K562 (cell line): Measurements from ENCODE around the gene MEIS2. TPM values are rescaled to one million over a fixed set of nuclear protein-coding genes. Genes with fewer than 3 reads are reported as not detected.

Experiments
- ATAC-seq: fragments of 200-7000 bp; cut with Tn5 transposase; 3 replicates; pipeline ENCODE4 v1.9.1; 2020; ENCODE audit warnings: moderate library complexity
- BruUV-seq: library from RNA; stranded (reverse); fragments of 400-500 nt; replicated peaks from 2 replicates; lab custom pipeline; 2021; lab: Mats Ljungman, UMichigan
- CTCF ChIA-PET: fragments of 300-600 bp; formaldehyde crosslinking; extraction: SDS; loops from one replicate; lab custom pipeline; 2021; ENCODE audit warnings: low intra/inter-chr PET ratio; lab: Yijun Ruan, JAX
- POLR2A ChIA-PET: fragments of 300-600, 350-650 bp; sonication (Branson Sonifier 250); formaldehyde crosslinking; extraction: SDS; loops from one replicate; lab custom pipeline; 2021; ENCODE audit warnings: antibody characterized with exemption, inconsistent platforms; lab: Yijun Ruan, JAX
- DNase-seq, 4 experiments: peaks; one replicate each; pipeline versions ENCODE4 v3.0.0 to v3.0.0-alpha.2; 2011 to 2018; ENCODE audit warnings: low spot score in 3 of 4, mixed read lengths in 3 of 4; ENCODE audit errors: extremely low read depth in 1 of 4
- FAIRE-seq: peaks from 2 replicates; lab custom pipeline; 2011; peaks lifted over from hg19 to GRCh38; lab: Jason Lieb, UNC
- H2AFZ ChIP-seq: 2 replicates; pipeline ENCODE4 v1.6.0; 2011; ENCODE audit warnings: low read depth, low read length, control low read depth, inconsistent platforms
- H3K27ac ChIP-seq: fragments of 200-600 bp; 3 replicates; pipeline ENCODE4 v1.8.0; 2011; ENCODE audit warnings: low read depth, mild to moderate bottlenecking, control low read depth, inconsistent platforms, low read length, moderate library complexity, mixed read lengths; ENCODE audit errors: extremely low read depth
- H3K27me3 ChIP-seq, 2 experiments: fragments of 300-600 bp in 1 of 2; 2 replicates in 1 of 2; 3 replicates in 1 of 2; pipeline versions ENCODE4 v1.6.0 to v1.8.0; 2011; ENCODE audit warnings: inconsistent platforms in 2 of 2, low read length in 2 of 2, mild to moderate bottlenecking in 1 of 2, mixed read lengths in 1 of 2, moderate library complexity in 1 of 2; ENCODE audit not compliant: control insufficient read depth in 2 of 2, insufficient read depth in 2 of 2
- H3K36me3 ChIP-seq: fragments of 300-600 bp; 3 replicates; pipeline ENCODE4 v1.8.0; 2011; ENCODE audit warnings: mild to moderate bottlenecking, low read length, inconsistent platforms; ENCODE audit not compliant: control insufficient read depth, insufficient read depth
- H3K4me1 ChIP-seq, 2 experiments: fragments of 200-600 bp in 1 of 2; replicated peaks in 1 of 2; 2 replicates in 1 of 2; 3 replicates in 1 of 2; pipeline versions ENCODE4 v1.5.1 to v1.8.0; 2011; ENCODE audit warnings: inconsistent platforms in 2 of 2, low read length in 2 of 2, mild to moderate bottlenecking in 1 of 2, mixed read lengths in 1 of 2, moderate library complexity in 1 of 2; ENCODE audit not compliant: control insufficient read depth in 2 of 2, insufficient read depth in 2 of 2
- H3K4me2 ChIP-seq: 2 replicates; pipeline ENCODE4 v1.6.1; 2011; ENCODE audit warnings: low read length, control low read depth, inconsistent platforms, mixed read lengths; ENCODE audit not compliant: insufficient read depth
- H3K4me3 ChIP-seq: fragments of 200-600 bp; sonication (generic), shearing (Covaris generic); 2 replicates; pipeline ENCODE4 v1.5.1; 2016; ENCODE audit warnings: control low read depth, inconsistent platforms
- H3K79me2 ChIP-seq: fragments of 200-600 bp; 3 replicates; pipeline ENCODE4 v1.8.0; 2011; ENCODE audit warnings: low read length, inconsistent platforms; ENCODE audit not compliant: control insufficient read depth, insufficient read depth
- H3K9ac ChIP-seq, 2 experiments: 2 replicates each; pipeline versions ENCODE4 v1.6.0 to v1.6.1; 2011; ENCODE audit warnings: low read depth in 2 of 2, low read length in 2 of 2, control low read depth in 1 of 2, inconsistent platforms in 1 of 2, mild to moderate bottlenecking in 1 of 2, mixed read lengths in 1 of 2; ENCODE audit not compliant: insufficient read depth in 1 of 2
- H3K9me1 ChIP-seq: one replicate; pipeline ENCODE4 v1.6.0; 2011; ENCODE audit warnings: inconsistent platforms, mild to moderate bottlenecking, low read length, moderate library complexity; ENCODE audit not compliant: control insufficient read depth, insufficient read depth
- H3K9me3 ChIP-seq: replicated peaks from 2 replicates; pipeline ENCODE4 v1.5.1; 2011; ENCODE audit warnings: low read depth, low read length, inconsistent platforms; ENCODE audit not compliant: control insufficient read depth, insufficient read depth
- H4K20me1 ChIP-seq: replicated peaks from 2 replicates; pipeline ENCODE4 v1.6.1; 2011; ENCODE audit warnings: low read length, inconsistent platforms, mixed read lengths; ENCODE audit not compliant: control insufficient read depth, insufficient read depth
- ARNT ChIP-seq, 2 experiments: fragments of 450-650 bp; IDR thresholded peaks; 2 replicates each; pipeline ENCODE4 v1.6.1; 2016; ENCODE audit warnings: mild to moderate bottlenecking in 1 of 2
- ATF3 ChIP-seq, 2 experiments: fragments of 450-650 bp in 1 of 2; sonication (generic) in 1 of 2; formaldehyde crosslinking in 1 of 2; IDR thresholded peaks in 1 of 2; conservative IDR thresholded peaks in 1 of 2; 2 replicates each; pipeline versions ENCODE4 v1.6.1 to v1.8.1; 2016 to 2023; ENCODE audit warnings: mild to moderate bottlenecking in 2 of 2, moderate library complexity in 2 of 2, inconsistent platforms in 1 of 2, missing genetic modification reagents in 1 of 2
- HMG20B ChIP-seq: fragments of 250-450 bp; sonication (Bioruptor Pico); IDR thresholded peaks from 2 replicates; pipeline ENCODE4 v1.5.0; 2021; ENCODE audit warnings: mild to moderate bottlenecking
- MECOM ChIP-seq: fragments of 250-450 bp; sonication (Bioruptor Pico); IDR thresholded peaks from 2 replicates; pipeline ENCODE4 v1.8.0; 2022; ENCODE audit warnings: inconsistent platforms
- RBM17 ChIP-seq: fragments of 200-400 bp; formaldehyde crosslinking; IDR thresholded peaks from 2 replicates; pipeline ENCODE4 v1.6.1; 2017; ENCODE audit warnings: low read depth, mild to moderate bottlenecking, low read length, borderline replicate concordance
- ZNF24 ChIP-seq: fragments of 450-650 bp; IDR thresholded peaks from 2 replicates; pipeline ENCODE4 v1.6.1; 2016
- WGBS: fragments of 100-300 bp; shearing (Covaris generic); methylation state at CpG from one replicate; pipeline ENCODE4 v1.1.6; 2016; ENCODE audit warnings: low coverage, mixed read lengths; ENCODE audit not compliant: insufficient coverage; ENCODE audit errors: missing lambda C conversion rate; 5-methylcytosine and 5-hydroxymethylcytosine counted together
- in situ Hi-C: fragments of 300-500 bp; cut with MboI; formaldehyde crosslinking; loops from 4 replicates; pipeline ENCODE4 v1.15.0; 2018; ENCODE audit warnings: inconsistent platforms, mixed read lengths
- intact Hi-C: fragments of 100-400 bp; cut with micrococcal nuclease; formaldehyde crosslinking; loops from 2 replicates; pipeline ENCODE4 v1.14.2; 2022
- polyA plus RNA-seq, 8 experiments: library from polyadenylated mRNA; depleted of rRNA in 4 of 8; stranded (reverse) in 5 of 8; unstranded in 3 of 8; fragments of >200 nt; fragmentation: Nextera tagmentation in 2 of 8; fragmentation: Illumina TruSeq in 1 of 8; extraction: Ambion mirVana in 2 of 8; extraction: Trizol in 1 of 8; gene quantifications; 2 replicates each; pipeline versions ENCODE4 v1.2.1 to v1.2.3, GENCODE V29; 2011 to 2014; ENCODE audit warnings: inconsistent platforms in 1 of 8, missing spikeins in 1 of 8
- total RNA-seq, 7 experiments: library from RNA; depleted of rRNA in 6 of 7; stranded (reverse); fragments of >200 nt in 6 of 7; fragmentation: Illumina TruSeq in 2 of 7; extraction: Trizol in 2 of 7; gene quantifications; 2 replicates each; pipeline versions ENCODE4 v1.2.1 to v1.2.3, GENCODE V29; 2011 to 2021; ENCODE audit warnings: low replicate concordance in 1 of 7
- TF ChIP-seq, protein P1 (sequence below): fragments of 250-450 bp; sonication (Bioruptor Pico); IDR thresholded peaks from 2 replicates; pipeline ENCODE4 v1.5.0; 2022; ENCODE audit warnings: mild to moderate bottlenecking
- TF ChIP-seq, protein P2 (sequence below): fragments of 250-450 bp; sonication (Bioruptor Pico); IDR thresholded peaks from 2 replicates; pipeline ENCODE4 v1.5.0; 2021

Gene MEIS2
- total and polyA plus RNA-seq, 9 of the 15 experiments (the other 6 are each of a cell fraction or from before 2014, with no cell fraction given): 7.5 to 64.2 (median 22.3) TPM

DNA sequence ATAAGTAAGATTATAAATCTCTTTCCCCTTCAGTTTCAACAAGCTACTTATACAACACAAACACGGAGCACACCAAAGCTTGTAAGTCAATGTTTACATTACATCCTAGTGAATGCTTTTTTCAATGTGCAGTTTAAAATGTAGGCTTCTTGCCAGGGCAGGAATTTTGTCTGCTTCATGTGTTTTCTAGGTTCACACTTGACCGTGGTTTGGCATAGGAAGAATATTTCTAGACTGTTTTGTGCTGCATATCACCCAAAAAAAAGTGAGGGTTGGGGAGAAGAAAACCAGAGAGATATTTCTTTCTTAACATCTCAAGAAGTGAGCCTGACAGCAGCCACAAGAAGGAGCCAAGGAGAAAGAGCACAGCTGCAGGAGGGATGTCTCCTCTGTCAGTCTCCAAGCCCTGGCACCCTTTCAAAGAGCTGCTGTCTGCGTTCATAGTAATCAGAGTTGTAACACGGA, 255.8 kb downstream of the MEIS2 start:
- Histone ChIP-seq H3K79me2 (no peaks in the 10 kb centered on the region), H3K27ac (no peak overlapping the region), H3K4me3 (no peak overlapping the region), H3K27me3 (peaks cover 0 to 3% of the 10 kb centered on the region in 2 experiments; a peak in 1 of 5 replicates), H3K9ac (no peak overlapping the region), H3K36me3 (no peaks in the 10 kb centered on the region), H4K20me1 (no peaks in the 10 kb centered on the region), H3K4me2 (no peak overlapping the region), H3K9me3 (no peaks in the 10 kb centered on the region), H2AFZ (no peak overlapping the region)
- ATAC-seq: no peak
- no peak for DNase-seq
- intact Hi-C loops (no loop called here), in situ Hi-C loops (no loop called here)
- WGBS: 0% methylated on average over 4 of the region's 4 CpGs
- ChIA-PET POLR2A (interaction anchor here (0.6 to 0.7 kb wide), 2 partner anchors 29 to 311 kb away, joined by 3 to 4 read pairs; no protein-coding TSS in a partner anchor), CTCF (no interaction called here)
- no peak for FAIRE-seq
- TF ChIP-seq ARNT (IDR thresholded peaks at IDR 0.05) (no peak), MECOM (no peak), ZNF24 (no peak), ATF3 (IDR thresholded peaks at IDR 0.05) (no peak), ATF3 (CRISPR knock-in tag; conservative IDR thresholded peaks at IDR 0.05) (no peak), HMG20B (CRISPR knock-in tag) (no peak), RBM17 (no peak)
- TF ChIP-seq, protein P1, sequence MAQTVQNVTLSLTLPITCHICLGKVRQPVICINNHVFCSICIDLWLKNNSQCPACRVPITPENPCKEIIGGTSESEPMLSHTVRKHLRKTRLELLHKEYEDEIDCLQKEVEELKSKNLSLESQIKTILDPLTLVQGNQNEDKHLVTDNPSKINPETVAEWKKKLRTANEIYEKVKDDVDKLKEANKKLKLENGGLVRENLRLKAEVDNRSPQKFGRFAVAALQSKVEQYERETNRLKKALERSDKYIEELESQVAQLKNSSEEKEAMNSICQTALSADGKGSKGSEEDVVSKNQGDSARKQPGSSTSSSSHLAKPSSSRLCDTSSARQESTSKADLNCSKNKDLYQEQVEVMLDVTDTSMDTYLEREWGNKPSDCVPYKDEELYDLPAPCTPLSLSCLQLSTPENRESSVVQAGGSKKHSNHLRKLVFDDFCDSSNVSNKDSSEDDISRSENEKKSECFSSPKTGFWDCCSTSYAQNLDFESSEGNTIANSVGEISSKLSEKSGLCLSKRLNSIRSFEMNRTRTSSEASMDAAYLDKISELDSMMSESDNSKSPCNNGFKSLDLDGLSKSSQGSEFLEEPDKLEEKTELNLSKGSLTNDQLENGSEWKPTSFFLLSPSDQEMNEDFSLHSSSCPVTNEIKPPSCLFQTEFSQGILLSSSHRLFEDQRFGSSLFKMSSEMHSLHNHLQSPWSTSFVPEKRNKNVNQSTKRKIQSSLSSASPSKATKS (CRISPR knock-in tag): no peak
- TF ChIP-seq, protein P2, sequence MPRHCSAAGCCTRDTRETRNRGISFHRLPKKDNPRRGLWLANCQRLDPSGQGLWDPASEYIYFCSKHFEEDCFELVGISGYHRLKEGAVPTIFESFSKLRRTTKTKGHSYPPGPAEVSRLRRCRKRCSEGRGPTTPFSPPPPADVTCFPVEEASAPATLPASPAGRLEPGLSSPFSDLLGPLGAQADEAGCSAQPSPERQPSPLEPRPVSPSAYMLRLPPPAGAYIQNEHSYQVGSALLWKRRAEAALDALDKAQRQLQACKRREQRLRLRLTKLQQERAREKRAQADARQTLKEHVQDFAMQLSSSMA: no peak
- TF ChIP-seq, all 486 proteins: peak for 0
- Histone ChIP-seq H3K4me1 (no peaks in the 10 kb centered on the region), H3K9me1 (no peaks in the 10 kb centered on the region)
- no TSS peak for BruUV-seq
